GM13977 (cell line): ENCODE results near the gene NUDT21.
"Not testable (repeated sequence)": the region's sequence is repeated elsewhere in the genome, so short reads cannot be mapped to it uniquely, and the experiment has no call there.

ENCODE experiments used
- DNase-seq: peaks from one replicate; pipeline ENCODE4 v3.0.0; 2012; ENCODE audit warnings: low spot score
- CTCF ChIP-seq: IDR thresholded peaks from 2 replicates; pipeline ENCODE4 v1.5.1; 2012; ENCODE audit warnings: mild to moderate bottlenecking, control low read depth; ENCODE audit not compliant: insufficient read depth; ENCODE audit errors: extremely low read depth, missing control alignments
- in situ Hi-C: fragments of 300-500 bp; cut with MboI; formaldehyde crosslinking; loops from one replicate; pipeline ENCODE4 v1.12.0; 2022; ENCODE audit warnings: low sequenced_read_pairs, low pct_unique_long_range_greater_than_20kb, mixed read lengths, inconsistent platforms; ENCODE audit not compliant: unreplicated experiment

NUDT21 gene

GRCh38 chr16:56382901-56383355 lies 68.2 kb downstream of the NUDT21 start:
- DNase-seq: no peak
- TF ChIP-seq CTCF: no peak
- in situ Hi-C loops: no loop called here

- TF ChIP-seq CTCF: no peak
- no peak for DNase-seq
- in situ Hi-C loops: no loop called here
These were observed 68.7 kb downstream of the NUDT21 start for GRCh38 chr16:56382459-56382858.

GRCh38 chr16:56380778-56381485 lies 70.2 kb downstream of the NUDT21 start:
- in situ Hi-C loops, DNase-seq: not testable (repeated sequence)
